Measurements from ENCODE around the gene CC2D2A.

Gene CC2D2A

GRCh38 chr4:15636818-15637217 lies 167.1 kb downstream of the CC2D2A start:
- no peak for DNase-seq (ENCODE audit: low read depth in 2 of 3, low spot score in 2 of 3)

- DNase-seq (ENCODE audit: low read depth in 2 of 3, low spot score in 2 of 3), result no peak
Observed at GRCh38 chr4:15638418-15638817, 168.7 kb downstream of the CC2D2A start.

GRCh38 chr4:15648600-15648999 lies 178.9 kb downstream of the CC2D2A start:
- DNase-seq (ENCODE audit: low read depth in 2 of 3, low spot score in 2 of 3), result no peak

- DNase-seq (ENCODE audit: low read depth in 2 of 3, low spot score in 2 of 3), result peak in 1 of 3 experiments; percentile 15
Observed at GRCh38 chr4:15649914-15650545, 180.3 kb downstream of the CC2D2A start.
